NCI-H1417 (cell line): ENCODE measurements around the gene TOB1.

Source experiments
- DNase-seq, 3 experiments: peaks; one replicate each; lab custom pipeline; 2025; lab: John Stamatoyannopoulos, UW

TOB1 gene, protein sequence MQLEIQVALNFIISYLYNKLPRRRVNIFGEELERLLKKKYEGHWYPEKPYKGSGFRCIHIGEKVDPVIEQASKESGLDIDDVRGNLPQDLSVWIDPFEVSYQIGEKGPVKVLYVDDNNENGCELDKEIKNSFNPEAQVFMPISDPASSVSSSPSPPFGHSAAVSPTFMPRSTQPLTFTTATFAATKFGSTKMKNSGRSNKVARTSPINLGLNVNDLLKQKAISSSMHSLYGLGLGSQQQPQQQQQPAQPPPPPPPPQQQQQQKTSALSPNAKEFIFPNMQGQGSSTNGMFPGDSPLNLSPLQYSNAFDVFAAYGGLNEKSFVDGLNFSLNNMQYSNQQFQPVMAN

DNA sequence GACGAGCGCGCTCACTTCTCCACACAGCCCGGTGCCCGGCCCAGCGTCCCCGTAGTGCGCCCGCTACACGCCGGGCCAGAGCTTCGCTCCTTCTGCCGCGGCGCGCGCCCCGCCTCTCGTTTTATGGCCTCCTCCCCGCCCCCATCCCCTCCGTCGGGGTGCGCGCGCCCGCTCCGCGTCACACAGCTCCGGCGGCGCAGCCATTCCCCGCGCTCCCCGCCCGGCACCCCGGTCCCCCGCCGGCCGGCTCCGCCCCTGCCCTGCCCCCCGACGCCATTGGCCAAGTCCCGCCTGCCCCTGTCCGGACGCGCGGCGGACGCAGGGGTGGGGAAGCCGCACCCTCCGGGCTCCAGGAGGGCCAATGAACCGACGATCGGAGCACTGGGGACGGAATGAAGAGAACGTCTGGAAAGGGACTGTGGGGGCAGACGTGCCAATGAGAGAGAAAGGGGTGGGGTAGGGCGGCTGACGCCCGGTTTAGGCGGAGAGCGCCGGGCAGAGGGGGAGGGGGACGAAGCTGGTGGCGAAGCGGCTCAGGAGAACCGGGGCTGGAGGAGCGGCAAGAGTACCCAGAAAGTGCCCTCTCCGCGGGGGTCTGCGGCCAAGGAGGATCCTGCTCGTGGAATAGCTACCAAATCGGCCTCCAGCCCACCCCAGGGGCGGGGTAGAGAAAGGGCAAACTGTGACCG lies at the start of gene TOB1:
TOB1 (minus strand) TSS at position 94 of the 689 bp plus-strand sequence. CDS start 2,337 bp downstream, outside the sequence.
- DNase-seq, result peak; percentile 97 to 98 (median 98)

DNA sequence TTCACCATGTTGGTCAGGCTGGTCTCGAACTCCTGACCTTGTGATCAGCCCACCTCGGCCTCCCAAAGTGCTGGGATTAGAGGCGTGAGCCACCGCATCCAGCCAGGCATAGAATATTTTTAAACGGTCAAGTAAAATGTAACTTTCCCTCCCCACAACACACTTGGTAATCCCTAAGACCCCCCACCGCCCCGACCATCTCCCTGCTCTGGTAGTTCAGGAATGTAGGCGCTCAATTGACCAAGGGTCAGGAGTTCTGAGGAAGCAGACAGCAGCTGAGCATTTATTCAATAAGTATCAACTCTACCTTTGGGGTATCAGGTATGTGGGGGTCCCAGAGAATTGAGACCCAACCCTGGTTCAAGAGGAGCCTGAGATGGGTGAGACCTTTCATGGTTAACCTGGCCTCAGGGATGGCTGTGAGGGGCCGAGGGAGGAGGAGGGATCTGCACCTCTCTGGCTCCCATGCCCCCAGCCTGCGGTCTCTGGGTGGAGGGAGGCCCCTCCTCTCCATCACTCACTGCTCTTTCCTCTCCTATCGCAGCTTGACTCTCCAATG lies 48.4 kb upstream of the TOB1 start:
- no peak for DNase-seq

DNA sequence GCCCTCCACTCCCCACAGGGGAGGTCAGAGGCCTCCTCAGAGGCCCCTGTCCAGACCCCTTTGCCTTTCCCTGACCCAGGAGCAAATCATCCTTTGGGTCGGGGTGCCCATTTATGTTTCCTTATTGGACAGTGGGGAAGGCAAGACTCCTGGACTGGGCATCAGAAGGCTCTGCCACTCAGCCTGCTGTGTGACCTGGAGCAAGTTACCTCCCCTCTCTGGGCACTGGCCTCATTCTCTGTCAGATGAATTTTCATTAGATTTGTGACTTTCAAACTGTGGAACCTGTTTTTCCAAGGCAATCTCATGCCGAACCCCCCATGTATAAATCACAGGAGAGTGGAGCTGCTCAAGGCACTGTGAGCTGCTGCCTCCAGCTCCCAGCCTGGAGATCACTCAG lies 47.0 kb upstream of the TOB1 start:
- DNase-seq, result no peak

DNA sequence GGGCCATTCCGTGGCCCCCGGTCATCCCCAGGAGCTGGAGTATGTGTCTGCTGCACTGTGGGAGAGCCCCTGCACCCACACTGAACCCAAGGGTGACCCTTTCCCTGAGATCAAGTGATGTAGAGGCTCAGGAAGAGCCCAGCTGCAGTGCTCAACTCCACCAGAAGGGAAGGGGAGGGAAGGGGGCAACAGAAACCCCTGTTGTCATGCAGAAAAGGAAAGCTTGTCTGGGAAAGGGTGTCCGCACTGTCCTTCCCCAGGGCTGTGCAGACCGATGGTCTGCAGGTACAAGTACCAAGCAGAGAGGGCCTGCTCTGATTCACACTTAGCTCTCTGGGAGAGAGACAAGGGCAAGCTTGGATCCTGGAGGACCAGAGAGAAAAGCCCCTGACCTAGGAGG lies 45.7 kb upstream of the TOB1 start:
- no peak for DNase-seq

DNA sequence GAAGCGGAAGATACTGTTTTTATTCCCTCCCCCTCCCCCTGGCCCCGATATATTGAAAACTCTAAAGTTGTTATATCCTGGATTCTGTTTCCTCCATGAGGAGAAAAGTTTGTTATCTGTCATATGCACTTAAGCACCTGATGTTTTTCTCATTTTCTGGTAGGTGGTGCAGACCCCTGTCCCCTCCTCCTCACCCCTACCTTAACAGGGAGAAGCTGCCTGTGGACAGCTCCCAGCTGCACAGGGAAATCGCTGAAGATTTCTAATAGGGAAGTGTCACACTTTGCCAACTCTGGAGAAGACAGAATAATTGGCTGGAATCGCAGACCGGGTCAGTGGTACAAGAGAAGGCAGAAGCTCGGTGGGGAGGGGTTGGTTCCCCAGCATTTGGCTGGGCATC lies 45.3 kb upstream of the TOB1 start:
- no peak for DNase-seq

DNA sequence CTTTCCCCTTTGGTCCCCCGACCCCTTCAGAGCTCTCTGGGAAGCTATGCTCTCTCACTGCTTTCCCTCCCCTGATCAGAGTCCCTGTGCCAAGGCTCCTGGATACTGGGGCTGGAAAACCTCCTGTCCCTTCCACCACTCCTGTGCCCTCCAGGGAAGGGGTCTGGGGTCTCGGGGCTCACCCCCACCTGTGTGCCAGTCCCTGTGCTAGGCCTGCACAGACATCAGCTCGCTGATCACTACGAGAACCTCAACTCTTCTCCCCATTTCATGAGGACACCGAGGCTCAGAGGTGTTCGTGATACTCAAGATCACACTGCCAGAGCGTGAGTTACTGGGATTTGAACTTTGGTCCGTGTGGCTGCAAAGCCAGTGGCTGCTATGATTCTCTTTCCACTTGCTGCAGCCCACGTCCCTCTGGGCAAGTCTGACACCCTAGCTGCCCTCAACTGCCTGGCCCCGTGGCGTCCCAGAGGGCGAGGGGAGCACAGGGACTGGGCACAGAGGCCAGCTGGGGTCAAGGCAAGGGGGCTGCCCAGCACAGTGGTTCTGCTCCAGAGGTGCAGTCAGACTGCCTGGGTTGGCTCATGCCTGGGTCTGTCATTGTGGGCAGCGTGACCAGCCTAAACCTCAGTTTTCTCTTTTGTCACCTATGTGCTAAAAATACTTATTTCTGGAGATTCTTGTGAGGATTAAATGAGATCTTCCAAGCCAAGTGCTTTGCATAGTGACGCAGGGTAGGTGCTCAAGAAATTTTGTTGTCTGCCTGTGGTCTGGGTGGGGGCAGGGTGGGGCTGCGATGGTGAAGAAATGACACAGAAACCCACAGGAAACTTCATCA lies 43.8 kb upstream of the TOB1 start:
- no peak for DNase-seq

DNA sequence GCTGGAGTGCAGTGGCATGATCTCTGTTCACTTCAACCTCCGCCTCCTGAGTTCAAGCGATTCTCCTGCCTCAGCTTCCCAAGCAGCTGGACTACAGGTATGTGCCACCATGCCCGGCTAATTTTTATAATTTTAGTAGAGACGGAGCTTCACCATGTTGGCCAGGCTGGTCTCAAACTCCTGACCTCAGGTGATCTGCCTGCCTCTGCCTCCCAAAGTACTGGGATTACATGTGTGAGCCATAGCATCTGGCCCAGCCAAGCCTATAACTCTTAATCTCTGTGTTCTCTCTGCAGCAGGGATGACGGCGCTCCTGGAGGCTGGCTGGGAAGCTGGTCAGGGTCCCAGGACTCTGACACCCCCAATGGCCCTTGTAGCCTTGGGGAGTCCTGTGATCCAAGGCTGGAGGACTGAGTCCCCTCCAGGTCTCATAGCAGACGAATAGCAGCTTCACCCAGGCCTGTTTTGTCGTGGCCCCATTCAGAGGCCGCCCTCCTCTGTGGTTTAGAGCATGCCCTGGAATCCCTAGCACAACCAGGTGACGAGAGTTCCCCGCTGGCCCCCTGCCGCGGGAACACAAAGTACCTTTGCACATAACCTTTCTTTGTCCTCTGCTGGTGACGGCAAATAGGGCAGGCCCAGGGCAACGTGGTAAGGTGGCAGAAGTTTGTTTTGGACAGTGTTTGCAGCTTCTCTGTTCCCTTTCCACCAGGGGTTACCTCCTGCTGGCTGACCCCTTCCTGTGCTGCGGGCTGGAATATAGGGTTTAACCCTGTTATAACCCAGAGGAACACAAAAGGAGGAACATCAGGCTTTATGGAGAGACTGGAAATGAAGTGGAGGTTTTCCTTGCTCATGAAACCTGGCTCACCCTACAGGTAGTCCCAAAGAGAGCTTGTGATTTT lies 43.0 kb upstream of the TOB1 start:
- DNase-seq, result peak in 2 of 3 experiments; percentile 53 to 70

DNA sequence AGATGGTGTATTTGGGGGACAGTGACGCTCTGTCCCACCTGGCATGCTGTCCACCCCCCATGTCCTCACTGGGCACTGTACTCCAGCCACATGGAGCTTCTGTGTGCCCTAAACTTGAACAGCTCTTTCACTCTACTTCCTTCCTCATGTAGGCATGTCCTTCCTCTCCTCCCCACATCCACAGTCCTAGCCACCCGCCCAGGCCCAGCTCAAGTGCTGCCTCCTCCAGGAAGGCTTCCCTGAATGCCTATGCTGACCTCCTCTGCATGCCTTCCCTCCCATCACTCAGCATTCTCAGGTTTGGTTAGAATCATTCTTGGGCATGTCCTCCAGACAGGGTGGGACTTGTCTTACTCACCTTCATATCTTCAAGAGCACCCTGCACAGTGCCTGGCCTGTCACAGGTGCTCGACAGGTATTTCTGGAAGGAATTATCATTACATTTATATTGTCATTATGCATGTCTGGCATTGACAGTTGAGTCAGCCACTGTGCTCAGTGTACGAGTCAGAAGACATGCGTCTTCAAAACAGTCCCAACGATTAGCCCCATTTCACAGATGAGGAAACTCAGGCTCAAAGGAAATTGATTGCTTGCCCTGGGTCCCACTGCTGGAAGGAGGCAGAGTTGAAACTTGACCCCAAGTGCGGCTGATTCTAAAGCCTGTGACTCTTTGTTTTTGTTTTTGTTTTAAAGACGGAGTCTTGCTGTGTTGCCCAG lies 42.1 kb upstream of the TOB1 start:
- DNase-seq, result no peak

DNA sequence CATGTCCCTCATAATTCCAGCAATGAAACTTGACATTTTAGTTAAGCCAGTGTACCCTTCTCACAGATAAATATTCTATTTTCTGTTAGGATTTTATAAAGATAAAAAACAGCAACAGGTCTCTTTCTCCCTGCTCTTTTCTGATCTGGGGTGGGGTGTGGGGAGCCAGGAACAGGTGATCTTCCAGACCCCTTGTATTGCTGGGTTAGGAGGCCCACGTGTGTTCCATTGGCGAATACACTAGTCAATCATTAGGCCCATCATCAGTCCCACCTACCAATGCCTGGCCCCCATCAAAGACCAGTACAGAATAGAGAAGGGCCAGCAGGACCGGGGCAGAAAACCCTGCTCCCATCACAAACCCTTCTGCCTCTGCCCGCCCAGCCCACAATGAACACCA lies 40.3 kb upstream of the TOB1 start:
- DNase-seq, result no peak

DNA sequence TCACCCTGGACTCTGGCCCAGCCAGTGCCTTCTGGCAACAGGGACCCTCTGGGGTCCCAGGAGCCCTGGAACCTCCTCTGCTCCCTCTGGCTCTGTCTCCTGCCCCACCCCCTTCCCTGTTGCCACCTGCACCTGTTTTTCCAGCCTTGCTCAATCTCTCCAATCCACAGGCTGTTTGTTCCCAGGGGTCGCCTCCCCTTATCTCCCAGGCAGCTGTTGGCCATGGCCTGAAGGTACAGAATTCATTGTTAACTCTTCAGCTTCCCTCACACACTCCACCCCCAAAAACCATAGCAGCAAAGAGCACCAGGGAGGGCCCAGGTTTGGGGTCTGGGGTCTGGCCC lies 39.3 kb upstream of the TOB1 start:
- DNase-seq, result peak in 2 of 3 experiments; percentile 65 to 84

DNA sequence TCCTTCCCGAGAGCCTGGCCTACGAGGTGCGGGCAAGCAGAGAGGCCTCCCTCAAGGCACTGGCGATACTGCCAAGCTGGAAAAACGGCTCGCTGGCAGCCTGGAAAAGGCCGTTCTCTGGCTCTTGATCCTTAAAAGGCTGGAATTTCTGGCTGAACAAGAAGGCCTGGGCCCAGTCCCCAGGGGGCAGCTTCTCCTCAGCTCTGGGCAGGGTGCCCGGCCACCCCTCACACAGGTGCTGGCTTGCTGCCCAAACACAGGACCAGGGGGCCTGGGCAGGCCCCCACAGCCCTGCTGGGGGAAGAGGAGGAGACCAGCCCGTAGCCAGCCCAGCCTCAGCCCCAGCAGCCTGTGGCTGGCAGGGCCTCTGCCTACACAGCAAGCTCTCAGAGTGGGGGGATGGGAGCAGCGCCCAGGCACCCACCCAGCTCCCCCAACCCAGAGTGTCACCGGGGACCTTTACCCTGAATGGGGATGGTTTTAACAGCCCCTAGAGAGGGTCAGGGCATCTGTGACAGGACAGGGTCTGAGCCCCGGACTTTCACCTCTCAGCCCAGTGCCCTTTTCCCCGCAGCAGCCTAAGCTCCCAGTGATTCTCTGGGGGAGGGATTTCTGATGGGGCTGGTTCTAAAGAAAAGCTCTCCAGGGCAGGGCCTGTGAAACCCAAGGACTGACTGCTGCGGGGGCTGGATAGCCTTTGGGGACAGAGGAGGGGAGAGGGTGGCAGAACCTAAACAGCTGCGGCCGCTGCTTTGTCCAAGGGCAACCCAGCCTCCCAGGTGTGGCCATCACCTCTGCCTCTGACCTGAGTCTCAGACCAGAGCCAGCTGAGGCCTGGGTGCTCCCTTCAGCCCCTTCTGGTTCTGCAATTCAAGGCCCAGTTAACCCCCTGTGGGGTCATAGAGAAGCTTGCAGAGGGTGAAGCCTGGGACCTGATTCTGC lies 38.6 kb upstream of the TOB1 start:
- peak in 2 of 3 experiments; percentile 75 to 86 for DNase-seq

DNA sequence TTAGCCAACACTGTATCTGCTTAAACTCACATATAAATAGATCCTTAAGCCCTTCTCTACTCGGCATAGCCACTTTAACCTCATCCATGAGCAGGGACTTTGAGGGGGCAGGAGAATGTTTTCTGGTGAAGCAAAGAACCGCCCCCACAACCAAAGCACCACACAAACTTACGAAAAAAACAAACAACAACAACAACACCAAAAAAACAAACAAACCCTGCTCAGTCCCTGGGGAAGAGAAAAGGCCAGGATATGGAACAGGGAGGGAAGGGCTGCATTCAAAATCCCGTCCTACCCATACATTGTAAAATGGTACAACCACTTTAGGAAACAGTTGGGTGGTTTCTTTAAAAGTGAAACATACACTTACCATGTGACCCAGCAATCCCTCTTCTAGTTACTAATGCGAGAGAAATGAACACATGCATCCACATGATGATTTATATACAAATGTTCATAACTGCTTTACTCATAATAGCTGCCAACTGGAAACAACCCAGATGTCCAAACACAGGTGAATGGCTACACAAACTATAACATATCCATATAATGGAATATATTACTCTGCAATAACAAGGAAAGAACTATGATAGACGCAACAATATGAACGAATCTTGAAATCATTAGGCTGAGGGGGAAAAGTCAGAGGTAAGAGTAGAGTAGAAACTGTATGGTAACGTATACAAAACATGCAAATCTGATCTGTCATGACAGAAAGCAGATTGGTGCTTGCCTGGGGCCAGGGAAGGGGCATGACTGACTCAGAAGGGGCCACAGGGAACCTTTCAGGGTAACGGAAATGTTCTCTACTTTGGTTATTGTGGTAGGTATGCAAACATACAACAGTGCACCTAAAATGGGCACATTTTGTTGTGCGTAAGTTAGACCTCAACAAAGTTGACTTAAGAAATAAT lies 37.7 kb upstream of the TOB1 start:
- no peak for DNase-seq

DNA sequence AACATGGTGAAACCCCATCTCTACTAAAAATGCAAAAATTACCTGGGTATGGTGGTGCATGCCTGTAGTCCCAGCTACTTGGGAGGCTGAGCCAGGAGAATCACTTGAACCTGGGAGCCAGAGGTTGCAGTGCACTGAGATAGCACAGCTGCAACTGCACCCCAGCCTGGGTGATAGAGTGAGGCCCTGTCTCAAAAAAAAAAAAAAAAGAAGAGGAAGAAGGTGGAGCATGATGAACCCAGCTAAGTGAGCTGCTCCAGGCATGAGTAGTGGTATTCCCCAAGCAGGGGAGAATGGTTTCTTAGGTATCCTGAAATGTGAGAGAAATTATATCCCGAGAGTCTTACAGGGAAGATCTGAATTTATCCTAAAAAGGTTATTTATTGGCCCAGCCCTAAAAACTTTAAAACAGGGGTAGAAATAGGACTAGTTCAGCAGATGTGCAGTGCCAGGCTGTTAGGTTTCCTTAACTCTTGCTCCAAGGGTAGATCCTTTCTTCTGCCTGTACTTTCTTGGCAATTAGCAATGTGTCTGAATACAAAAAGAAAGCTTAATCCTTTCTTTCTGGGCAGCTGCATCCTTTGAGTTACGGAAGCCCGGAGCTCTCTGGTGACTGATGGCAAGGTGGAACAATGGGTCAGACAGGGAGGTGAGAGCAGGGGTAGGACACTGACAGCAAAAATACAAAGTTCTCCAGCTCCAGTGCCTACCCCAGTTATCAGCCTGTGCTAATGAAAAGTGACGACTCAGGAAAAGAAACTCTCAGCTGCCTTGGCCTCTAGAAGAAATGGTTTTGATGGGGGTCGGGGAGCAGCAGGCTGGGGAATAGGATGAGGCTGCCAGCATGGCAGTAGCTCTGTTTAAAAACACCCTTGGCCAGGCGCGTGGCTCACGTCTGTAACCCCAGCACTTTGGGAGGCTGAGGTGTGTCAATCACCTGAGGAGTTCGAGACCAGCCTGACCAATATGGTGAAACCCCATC lies 36.5 kb upstream of the TOB1 start:
- no peak for DNase-seq

DNA sequence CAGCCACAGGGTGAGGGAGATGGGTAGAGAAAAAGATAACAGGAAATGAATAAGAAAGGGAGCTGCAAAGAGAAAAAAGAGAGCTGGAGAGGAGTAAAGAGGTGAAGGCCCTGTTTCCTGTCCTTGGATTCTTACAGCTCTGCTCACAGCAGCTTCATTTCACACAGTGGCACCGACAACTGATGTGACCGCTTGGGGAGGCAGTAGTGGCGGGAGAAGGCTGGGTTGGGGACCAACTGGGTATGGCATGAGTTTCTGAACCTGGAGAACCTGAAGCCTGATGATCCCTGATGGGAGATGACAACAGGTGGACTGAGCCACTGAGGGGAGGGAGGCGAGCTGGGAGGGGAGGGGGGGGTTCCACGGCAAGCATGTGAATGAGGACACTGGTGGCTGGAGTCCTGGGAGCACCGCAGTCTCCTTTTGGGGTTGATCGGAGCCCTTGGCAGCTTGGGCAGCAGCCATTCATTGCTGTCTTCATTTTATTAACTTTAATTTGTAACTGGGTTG lies 34.3 kb upstream of the TOB1 start:
- no peak for DNase-seq

DNA sequence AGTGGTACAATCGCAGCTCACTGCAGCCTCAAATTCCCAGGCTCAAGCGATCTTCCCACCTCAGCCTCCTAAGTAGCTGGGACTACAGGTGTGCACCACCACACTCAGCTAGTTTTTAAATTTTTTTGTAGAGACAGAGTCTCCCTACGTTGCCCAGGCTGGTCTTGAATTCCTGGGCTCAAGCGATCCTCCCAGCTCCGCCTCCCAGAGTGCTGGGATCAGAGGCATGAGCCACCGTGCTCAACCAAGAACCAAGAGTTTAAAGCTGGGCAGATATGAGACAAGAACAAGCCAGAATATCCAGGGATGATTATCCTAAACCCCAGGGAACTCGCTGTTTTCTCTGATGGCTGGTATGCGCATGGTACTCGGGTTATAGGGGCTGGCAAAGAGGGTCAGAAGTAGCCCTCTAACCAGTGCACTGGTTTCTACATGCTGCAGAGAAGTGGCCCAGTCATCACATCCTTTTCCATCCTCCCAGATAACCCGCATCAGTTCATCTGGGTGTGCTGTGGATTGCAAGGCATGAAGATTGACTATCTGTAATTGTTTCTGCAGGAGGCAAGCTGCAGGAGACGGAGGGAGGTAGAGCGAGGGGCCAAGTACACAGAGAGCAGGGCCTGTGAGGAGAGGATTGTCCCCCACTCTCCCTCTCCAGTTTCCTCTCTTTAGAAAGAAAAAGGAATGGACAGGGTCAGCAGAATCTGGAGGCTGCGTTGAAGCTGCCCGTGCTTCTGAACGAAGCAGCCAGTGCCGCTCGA lies 33.6 kb upstream of the TOB1 start:
- no peak for DNase-seq

DNA sequence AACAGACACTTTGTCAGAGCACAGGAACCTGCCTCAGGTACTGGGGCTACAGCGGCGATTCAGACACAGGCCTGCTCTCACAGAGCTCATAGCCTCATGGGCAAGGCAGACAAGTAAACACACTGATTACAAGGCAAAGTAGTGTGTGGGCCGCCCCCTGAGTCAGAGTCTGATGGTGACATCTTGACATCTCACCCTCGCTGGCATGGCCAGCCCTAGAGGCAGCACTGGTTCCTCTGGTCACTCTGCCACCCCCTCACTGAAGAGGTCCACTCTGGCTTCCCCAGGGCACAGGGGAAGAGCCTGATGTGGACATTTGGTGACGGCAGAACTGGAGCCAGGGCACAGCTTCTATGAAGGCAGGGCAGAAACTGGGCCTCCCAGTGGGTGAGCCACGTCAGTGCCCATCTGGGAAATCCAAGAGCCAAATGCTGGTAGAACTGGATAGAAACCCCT lies 32.9 kb upstream of the TOB1 start:
- DNase-seq, result no peak
